H9 (cell line): ENCODE measurements around the gene TTLL12. TPM values are rescaled to one million over a fixed set of nuclear protein-coding genes. Genes with fewer than 3 reads are reported as not detected.
A peak's percentile ranks its signal among the peaks of the same experiment; 100 is the strongest.

Source experiments
- DNase-seq: peaks from one replicate; pipeline ENCODE4 v3.0.0-alpha.2; 2017
- H2AFZ ChIP-seq: one replicate; pipeline ENCODE4 v1.6.1; 2013; ENCODE audit warnings: mild to moderate bottlenecking, low read length, control low read depth, moderate library complexity
- H2AK5ac ChIP-seq: 2 replicates; pipeline ENCODE4 v1.6.1; 2013; ENCODE audit warnings: low read length, control low read depth, mixed read lengths; ENCODE audit not compliant: insufficient read length
- H2BK120ac ChIP-seq: one replicate; pipeline ENCODE4 v1.6.1; 2013; ENCODE audit warnings: low read depth, mild to moderate bottlenecking, low read length, control low read depth, inconsistent platforms; ENCODE audit not compliant: poor library complexity, severe bottlenecking
- H2BK12ac ChIP-seq: 2 replicates; pipeline ENCODE4 v1.6.1; 2013; ENCODE audit warnings: low read length, control low read depth, mixed read lengths, low read depth; ENCODE audit not compliant: insufficient read length
- H2BK15ac ChIP-seq: 2 replicates; pipeline ENCODE4 v1.6.1; 2013; ENCODE audit warnings: low read depth, low read length, control low read depth
- H2BK20ac ChIP-seq: one replicate; pipeline ENCODE4 v1.6.1; 2013; ENCODE audit warnings: low read depth, mild to moderate bottlenecking, low read length, control low read depth, inconsistent platforms; ENCODE audit not compliant: poor library complexity, severe bottlenecking
- H2BK5ac ChIP-seq: 2 replicates; pipeline ENCODE4 v1.6.1; 2013; ENCODE audit warnings: low read length, control low read depth, mixed read lengths; ENCODE audit not compliant: insufficient read length
- H3K14ac ChIP-seq: 2 replicates; pipeline ENCODE4 v1.6.1; 2013; ENCODE audit warnings: low read length, control low read depth; ENCODE audit not compliant: insufficient read depth
- H3K18ac ChIP-seq: 2 replicates; pipeline ENCODE4 v1.6.1; 2013; ENCODE audit warnings: low read depth, mild to moderate bottlenecking, mixed read lengths, low read length, control low read depth; ENCODE audit not compliant: insufficient read length
- H3K23ac ChIP-seq: 2 replicates; pipeline ENCODE4 v1.6.1; 2013; ENCODE audit warnings: low read length, control low read depth, mixed read lengths, low read depth; ENCODE audit not compliant: insufficient read length
- H3K23me2 ChIP-seq: 2 replicates; pipeline ENCODE4 v1.6.1; 2013; ENCODE audit warnings: low read depth, mild to moderate bottlenecking, mixed read lengths, low read length, control low read depth; ENCODE audit not compliant: insufficient read length, poor library complexity, severe bottlenecking
- H3K27ac ChIP-seq: 2 replicates; pipeline ENCODE4 v1.5.1; 2013; ENCODE audit warnings: low read length, control low read depth, mixed read lengths, low read depth; ENCODE audit not compliant: insufficient read length
- H3K27me3 ChIP-seq: 2 replicates; pipeline ENCODE4 v1.6.1; 2013; ENCODE audit warnings: low read length, control low read depth, inconsistent platforms; ENCODE audit not compliant: insufficient read depth
- H3K4ac ChIP-seq: 2 replicates; pipeline ENCODE4 v1.6.1; 2013; ENCODE audit warnings: low read depth, mild to moderate bottlenecking, control low read depth, inconsistent platforms, low read length, moderate library complexity
- H3K4me1 ChIP-seq: 2 replicates; pipeline ENCODE4 v1.6.1; 2013; ENCODE audit warnings: low read length, control low read depth, inconsistent platforms; ENCODE audit not compliant: insufficient read depth
- H3K4me2 ChIP-seq: 2 replicates; pipeline ENCODE4 v1.6.1; 2013; ENCODE audit warnings: low read length, control low read depth, mixed read lengths; ENCODE audit not compliant: insufficient read length, insufficient read depth
- H3K56ac ChIP-seq: 2 replicates; pipeline ENCODE4 v1.6.1; 2013; ENCODE audit warnings: low read depth, mild to moderate bottlenecking, mixed read lengths, low read length, control low read depth; ENCODE audit not compliant: insufficient read length
- H3K79me1 ChIP-seq: 2 replicates; pipeline ENCODE4 v1.6.1; 2013; ENCODE audit warnings: low read depth, mild to moderate bottlenecking, moderate library complexity, low read length, control low read depth, inconsistent platforms; ENCODE audit not compliant: insufficient read depth, poor library complexity, severe bottlenecking
- H3K79me2 ChIP-seq: 2 replicates; pipeline ENCODE4 v1.6.1; 2013; ENCODE audit warnings: low read length, control low read depth, inconsistent platforms; ENCODE audit not compliant: insufficient read depth
- H3K9ac ChIP-seq: 2 replicates; pipeline ENCODE4 v1.6.1; 2013; ENCODE audit warnings: low read length, control low read depth, mixed read lengths; ENCODE audit not compliant: insufficient read length; ENCODE audit errors: extremely low read depth
- H3K9me3 ChIP-seq: one replicate; pipeline ENCODE4 v1.6.1; 2013; ENCODE audit warnings: low read depth, low read length, inconsistent platforms; ENCODE audit not compliant: control insufficient read depth
- H3T11ph ChIP-seq: one replicate; pipeline ENCODE4 v1.6.1; 2013; ENCODE audit warnings: mild to moderate bottlenecking, low read length, control low read depth, inconsistent platforms
- H4K20me1 ChIP-seq: one replicate; pipeline ENCODE4 v1.6.1; 2013; ENCODE audit not compliant: control insufficient read depth, insufficient read length, insufficient read depth
- H4K5ac ChIP-seq: 2 replicates; pipeline ENCODE4 v1.6.1; 2013; ENCODE audit warnings: low read depth, mild to moderate bottlenecking, mixed read lengths, low read length, control low read depth; ENCODE audit not compliant: insufficient read length
- H4K8ac ChIP-seq: replicated peaks from 2 replicates; pipeline ENCODE4 v1.6.1; 2013; ENCODE audit warnings: low read length, control low read depth, mixed read lengths, low read depth; ENCODE audit not compliant: insufficient read length
- H4K91ac ChIP-seq: 2 replicates; pipeline ENCODE4 v1.6.1; 2013; ENCODE audit warnings: low read depth, mild to moderate bottlenecking, moderate library complexity, mixed read lengths, low read length, control low read depth; ENCODE audit not compliant: insufficient read length
- H3K27ac Mint-ChIP-seq, 3 experiments: 2 replicates in 2 of 3; 3 replicates in 1 of 3; pipeline ENCODE4 v1.8.0; 2020 to 2021; ENCODE audit warnings: mixed read lengths in 3 of 3, mild to moderate bottlenecking in 1 of 3, moderate library complexity in 1 of 3
- H3K27me3 Mint-ChIP-seq: 2 replicates; pipeline ENCODE4 v1.8.0; 2021; ENCODE audit warnings: low read depth, mild to moderate bottlenecking, moderate library complexity, mixed read lengths
- H3K36me3 Mint-ChIP-seq, 3 experiments: 2 replicates in 2 of 3; 3 replicates in 1 of 3; pipeline ENCODE4 v1.8.0; 2020 to 2021; ENCODE audit warnings: low read depth in 3 of 3, mixed read lengths in 3 of 3; ENCODE audit not compliant: insufficient read depth in 1 of 3
- H3K4me1 Mint-ChIP-seq, 2 experiments: 2 replicates each; pipeline ENCODE4 v1.8.0; 2020; ENCODE audit warnings: mixed read lengths in 2 of 2
- H3K4me3 Mint-ChIP-seq, 2 experiments: 2 replicates in 1 of 2; 3 replicates in 1 of 2; pipeline ENCODE4 v1.8.0; 2020 to 2021; ENCODE audit warnings: mild to moderate bottlenecking in 2 of 2, mixed read lengths in 2 of 2, moderate library complexity in 1 of 2
- H3K9me3 Mint-ChIP-seq, 2 experiments: 2 replicates in 1 of 2; 3 replicates in 1 of 2; pipeline ENCODE4 v1.8.0; 2020; ENCODE audit warnings: mild to moderate bottlenecking in 2 of 2, mixed read lengths in 2 of 2, moderate library complexity in 1 of 2
- WGBS: extraction: QIAGEN DNeasy Blood & Tissue Kit; methylation state at CpG from one replicate; pipeline ENCODE4 v1.1.7; 2013; ENCODE audit warnings: missing lambda C conversion rate, low lambda C conversion rate, mixed read lengths; ENCODE audit not compliant: insufficient read length; ENCODE audit errors: extremely low coverage; 5-methylcytosine and 5-hydroxymethylcytosine counted together
- total RNA-seq: library from RNA; stranded (reverse); gene quantifications from 2 replicates; pipeline ENCODE4 v1.2.1, GENCODE V29; 2021
- TF ChIP-seq, protein P1 (sequence below): fragments of 200-600 bp; sonication (generic); conservative IDR thresholded peaks from 3 replicates; pipeline ENCODE4 v1.8.0; 2021; ENCODE audit warnings: antibody characterized with exemption, mild to moderate bottlenecking

TTLL12 gene
- total RNA-seq, 1 experiment from 2014 or later = 89.6 TPM

DNA sequence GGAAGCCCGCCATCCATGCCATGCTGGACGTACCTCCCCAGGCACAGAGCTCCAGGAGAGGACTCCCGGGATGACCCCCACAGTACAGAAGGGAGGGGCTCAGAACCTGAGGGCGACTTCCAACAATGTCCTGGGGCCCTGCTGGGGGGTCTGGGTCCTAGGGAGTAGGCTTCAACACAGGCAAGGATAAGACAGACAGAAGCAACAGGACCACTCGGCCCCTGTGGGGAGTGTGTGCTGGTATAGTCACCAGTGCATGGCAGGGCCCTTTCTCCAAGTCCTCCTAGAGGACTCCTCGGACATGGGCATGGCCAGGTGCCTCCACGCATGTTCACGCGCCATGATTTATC is 16.8 kb downstream of the TTLL12 start:
- TF ChIP-seq, protein P1, sequence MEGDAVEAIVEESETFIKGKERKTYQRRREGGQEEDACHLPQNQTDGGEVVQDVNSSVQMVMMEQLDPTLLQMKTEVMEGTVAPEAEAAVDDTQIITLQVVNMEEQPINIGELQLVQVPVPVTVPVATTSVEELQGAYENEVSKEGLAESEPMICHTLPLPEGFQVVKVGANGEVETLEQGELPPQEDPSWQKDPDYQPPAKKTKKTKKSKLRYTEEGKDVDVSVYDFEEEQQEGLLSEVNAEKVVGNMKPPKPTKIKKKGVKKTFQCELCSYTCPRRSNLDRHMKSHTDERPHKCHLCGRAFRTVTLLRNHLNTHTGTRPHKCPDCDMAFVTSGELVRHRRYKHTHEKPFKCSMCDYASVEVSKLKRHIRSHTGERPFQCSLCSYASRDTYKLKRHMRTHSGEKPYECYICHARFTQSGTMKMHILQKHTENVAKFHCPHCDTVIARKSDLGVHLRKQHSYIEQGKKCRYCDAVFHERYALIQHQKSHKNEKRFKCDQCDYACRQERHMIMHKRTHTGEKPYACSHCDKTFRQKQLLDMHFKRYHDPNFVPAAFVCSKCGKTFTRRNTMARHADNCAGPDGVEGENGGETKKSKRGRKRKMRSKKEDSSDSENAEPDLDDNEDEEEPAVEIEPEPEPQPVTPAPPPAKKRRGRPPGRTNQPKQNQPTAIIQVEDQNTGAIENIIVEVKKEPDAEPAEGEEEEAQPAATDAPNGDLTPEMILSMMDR = no peak
- no peaks in the 10 kb centered on the region; a peak in 1 of 4 replicates for H3K4me1 Mint-ChIP-seq

More for the DNA sequence above, 16.8 kb downstream of the TTLL12 start:
- no peak overlapping the region for H2AK5ac ChIP-seq
- no peaks in the 10 kb centered on the region for H4K20me1 ChIP-seq
- H3K4me2 ChIP-seq = no peak overlapping the region
- Mint-ChIP-seq H3K9me3 (no peaks in the 10 kb centered on the region), H3K27ac (peak overlapping the region in 1 of 3 experiments; percentile 69; a peak in 2 of 7 replicates), H3K27me3 (no peaks in the 10 kb centered on the region), H3K36me3 (peaks cover 19 to 71% (median 68%) of the 10 kb centered on the region in 3 experiments; a peak in 6 of 7 replicates), H3K4me3 (no peak overlapping the region)
- no peak overlapping the region for H3K18ac ChIP-seq
- no peak overlapping the region for H2BK12ac ChIP-seq
- H3K56ac ChIP-seq = no peak overlapping the region
- H3K4me1 ChIP-seq = no peaks in the 10 kb centered on the region
- H2BK120ac ChIP-seq = no peak overlapping the region
- H4K91ac ChIP-seq = no peak overlapping the region
- no peak overlapping the region for H4K5ac ChIP-seq
- no peak overlapping the region for H3K14ac ChIP-seq
- H3K79me2 ChIP-seq = no peaks in the 10 kb centered on the region
- no peak overlapping the region for H3K9ac ChIP-seq
- no peak overlapping the region for H2BK5ac ChIP-seq
- no peak overlapping the region for H2AFZ ChIP-seq
- WGBS = no CpG with 5 or more reads among the region's 9 CpGs
- no peaks in the 10 kb centered on the region for H3K23me2 ChIP-seq
- no peak overlapping the region for H3T11ph ChIP-seq
- H2BK15ac ChIP-seq = no peak overlapping the region
- no peak overlapping the region for H3K27ac ChIP-seq
- H2BK20ac ChIP-seq = no peak overlapping the region
- no peaks in the 10 kb centered on the region for H3K27me3 ChIP-seq
- H4K8ac ChIP-seq = no peak overlapping the region
- DNase-seq = no peak
- no peaks in the 10 kb centered on the region for H3K9me3 ChIP-seq
- H3K79me1 ChIP-seq = no peaks in the 10 kb centered on the region
- no peak overlapping the region for H3K23ac ChIP-seq
- H3K4ac ChIP-seq = no peak overlapping the region
